AG04450 (cell line): ENCODE results near the gene UGT1A10. TPM values are rescaled to one million over a fixed set of nuclear protein-coding genes. Genes with fewer than 3 reads are reported as not detected.

Experiments
- CTCF ChIA-PET: fragments of 300-600, 350-600 bp; formaldehyde crosslinking; extraction: SDS; loops from one replicate; lab custom pipeline; 2022; ENCODE audit warnings: antibody characterized with exemption, inconsistent platforms; lab: Charles Lee
- POLR2A ChIA-PET: fragments of 350-600 bp; formaldehyde crosslinking; extraction: SDS; loops from one replicate; lab custom pipeline; 2021; ENCODE audit warnings: antibody characterized with exemption, inconsistent platforms; lab: Yijun Ruan, JAX
- DNase-seq: peaks from one replicate; pipeline ENCODE4 v3.0.0-alpha.2; 2011; ENCODE audit warnings: low read depth, low spot score
- H3K27ac ChIP-seq: one replicate; pipeline ENCODE4 v1.5.1; 2012; ENCODE audit warnings: low read depth, low read length, control low read depth
- H3K27me3 ChIP-seq: one replicate; pipeline ENCODE4 v1.6.0; 2012; ENCODE audit warnings: low read length; ENCODE audit not compliant: control insufficient read depth, insufficient read depth
- H3K4me3 ChIP-seq: 2 replicates; pipeline ENCODE4 v1.5.1; 2011; ENCODE audit warnings: mild to moderate bottlenecking, low read depth, low read length, control low read depth
- H3K9me3 ChIP-seq: 2 replicates; pipeline ENCODE4 v1.5.1; 2012; ENCODE audit warnings: low read length; ENCODE audit not compliant: control insufficient read depth, insufficient read depth
- CTCF ChIP-seq: IDR thresholded peaks from 2 replicates; pipeline ENCODE4 v1.5.1; 2011; ENCODE audit warnings: low read depth, low read length, control low read depth, inconsistent platforms
- polyA plus RNA-seq: library from polyadenylated mRNA; depleted of rRNA; stranded (reverse); fragments of >200 nt; gene quantifications from 2 replicates; pipeline ENCODE4 v1.2.3, GENCODE V29; 2011

The UGT1A10 gene
- polyA plus RNA-seq, 1 experiment: not detected

- CTCF ChIA-PET: no interaction called here
- peaks cover 8% of the 10 kb centered on the region for H3K9me3 ChIP-seq
- no peak for TF ChIP-seq CTCF
Measured at GRCh38 chr2:233778030-233778429, 141.8 kb downstream of the UGT1A10 start, which contains the start of gene MROH2A. Gene MROH2A (plus strand): TSS chr2:233778330. CDS start chr2:233779359, 1,029 bp downstream.

GRCh38 chr2:233779722-233780121 is 143.5 kb downstream of the UGT1A10 start:
- Histone ChIP-seq H3K9me3 (peaks cover 8% of the 10 kb centered on the region), H3K4me3 (no peak overlapping the region), H3K27ac (no peak overlapping the region), H3K27me3 (peaks cover 2% of the 10 kb centered on the region)
- ChIA-PET CTCF (interaction anchor here (1.0 kb wide), 1 partner anchor 1879 kb away, joined by 3 read pairs; no protein-coding TSS in a partner anchor), POLR2A (no interaction called here)
- no peak for TF ChIP-seq CTCF
- DNase-seq: no peak

More at GRCh38 chr2:233778030-233778429, 141.8 kb downstream of the UGT1A10 start, which contains the start of gene MROH2A:
- no peak within 1 kb of the TSS for H3K4me3 ChIP-seq
- POLR2A ChIA-PET: no interaction called here
- H3K27me3 ChIP-seq: peaks cover 2% of the 10 kb centered on the region
- H3K27ac ChIP-seq: no peak within 1 kb of the TSS
- no peak for DNase-seq

GRCh38 chr2:233780771-233781170 is 144.5 kb downstream of the UGT1A10 start:
- H3K4me3 ChIP-seq: no peak overlapping the region
- no peaks in the 10 kb centered on the region; the same call in 1 of the 2 replicates for H3K9me3 ChIP-seq
- peaks cover 2% of the 10 kb centered on the region for H3K27me3 ChIP-seq
- POLR2A ChIA-PET: no interaction called here
- no peak for DNase-seq
- H3K27ac ChIP-seq: no peak overlapping the region
- TF ChIP-seq CTCF: no peak
- CTCF ChIA-PET: interaction anchor here (0.5 to 1.0 kb wide), 2 partner anchors 48 to 1880 kb away, joined by 3 read pairs; no protein-coding TSS in a partner anchor

GRCh38 chr2:233789554-233789953 is 153.3 kb downstream of the UGT1A10 start:
- ChIA-PET CTCF (no interaction called here), POLR2A (no interaction called here)
- Histone ChIP-seq H3K27me3 (peaks cover 6% of the 10 kb centered on the region), H3K9me3 (peaks cover 5% of the 10 kb centered on the region; the same call in 1 of the 2 replicates), H3K4me3 (no peak overlapping the region), H3K27ac (no peak overlapping the region)
- no peak for DNase-seq
- TF ChIP-seq CTCF: no peak

GRCh38 chr2:233791151-233791882 is 155.1 kb downstream of the UGT1A10 start:
- Histone ChIP-seq H3K27ac (no peak overlapping the region), H3K9me3 (peaks cover 5% of the 10 kb centered on the region; the same call in 1 of the 2 replicates), H3K4me3 (no peak overlapping the region), H3K27me3 (peaks cover 6% of the 10 kb centered on the region)
- ChIA-PET CTCF (no interaction called here), POLR2A (no interaction called here)
- no peak for TF ChIP-seq CTCF
- no peak for DNase-seq
